A204.1 (cell line): Measurements from ENCODE around the gene LSM4.

ENCODE experiments used
- FAIRE-seq: peaks from 2 replicates; lab custom pipeline; 2012; peaks lifted over from hg19 to GRCh38; lab: Jason Lieb, UNC

LSM4 gene

DNA sequence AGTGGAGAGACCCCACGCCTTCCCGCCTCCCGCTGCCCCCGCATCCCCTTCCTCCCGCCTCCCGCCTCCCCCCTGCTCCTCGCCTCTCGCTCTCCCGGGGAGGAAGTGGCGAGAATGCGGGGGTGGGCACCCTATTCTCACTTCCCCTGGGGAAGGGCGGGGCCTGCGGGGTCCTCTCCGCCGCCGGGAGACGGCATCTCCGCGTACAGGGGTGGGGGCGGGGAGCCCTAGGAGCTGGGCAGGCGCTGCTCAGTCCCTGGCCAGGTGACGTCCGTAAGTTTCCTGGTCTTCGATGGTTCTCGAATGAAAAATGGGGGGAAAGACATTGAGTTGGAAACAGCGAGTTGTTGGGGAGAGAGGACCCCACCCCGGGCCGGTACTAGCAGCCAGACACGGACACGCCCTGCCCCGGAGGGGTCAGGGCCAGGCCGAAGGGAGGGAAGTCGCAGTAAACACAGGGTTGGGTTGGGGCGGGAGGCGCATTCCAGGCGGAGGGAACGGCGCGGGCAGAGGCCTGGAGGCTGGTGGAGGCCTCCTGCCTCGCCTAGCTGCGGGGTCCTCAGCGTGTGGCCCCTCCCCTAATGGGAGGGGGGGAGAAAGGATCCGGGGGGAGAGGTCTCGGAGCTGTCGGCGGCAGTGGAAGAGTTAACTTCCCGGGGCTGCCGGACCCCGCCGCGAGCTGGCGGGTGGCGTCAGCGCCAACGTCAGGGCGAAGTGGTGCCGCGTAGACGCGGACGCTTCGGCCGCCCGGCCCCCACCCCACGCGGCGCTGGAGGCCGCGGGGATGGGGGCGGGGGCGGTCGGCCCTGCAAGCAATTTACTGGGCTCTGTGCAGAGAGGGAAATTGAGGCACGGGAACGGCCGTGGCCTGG is 31.1 kb downstream of the LSM4 start:
- FAIRE-seq, result no peak

DNA sequence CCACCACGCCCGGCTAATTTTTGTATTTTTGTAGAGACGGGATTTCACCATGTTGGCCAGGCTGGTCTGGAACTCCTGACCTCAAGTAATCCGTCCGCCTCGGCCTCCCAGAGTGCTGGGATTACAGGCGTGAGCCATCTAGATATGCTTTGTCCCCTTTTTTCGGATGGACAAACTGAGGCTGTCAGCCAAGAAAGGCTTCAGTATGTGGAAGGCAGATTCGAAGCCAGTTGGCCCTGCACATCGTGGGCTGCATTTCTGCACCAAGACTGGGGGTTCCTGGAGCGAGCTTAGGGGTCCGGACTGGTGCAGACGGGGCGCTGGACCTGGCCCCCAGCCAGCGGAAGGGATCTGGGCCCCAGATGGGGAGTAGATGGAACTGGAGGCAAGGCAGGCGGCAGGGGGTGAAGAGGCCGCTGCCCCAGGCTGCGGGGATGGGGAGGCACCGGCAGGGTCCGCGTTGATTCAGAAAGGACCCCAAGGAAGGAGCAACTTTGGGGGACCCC is 31.8 kb downstream of the LSM4 start:
- FAIRE-seq, result no peak

DNA sequence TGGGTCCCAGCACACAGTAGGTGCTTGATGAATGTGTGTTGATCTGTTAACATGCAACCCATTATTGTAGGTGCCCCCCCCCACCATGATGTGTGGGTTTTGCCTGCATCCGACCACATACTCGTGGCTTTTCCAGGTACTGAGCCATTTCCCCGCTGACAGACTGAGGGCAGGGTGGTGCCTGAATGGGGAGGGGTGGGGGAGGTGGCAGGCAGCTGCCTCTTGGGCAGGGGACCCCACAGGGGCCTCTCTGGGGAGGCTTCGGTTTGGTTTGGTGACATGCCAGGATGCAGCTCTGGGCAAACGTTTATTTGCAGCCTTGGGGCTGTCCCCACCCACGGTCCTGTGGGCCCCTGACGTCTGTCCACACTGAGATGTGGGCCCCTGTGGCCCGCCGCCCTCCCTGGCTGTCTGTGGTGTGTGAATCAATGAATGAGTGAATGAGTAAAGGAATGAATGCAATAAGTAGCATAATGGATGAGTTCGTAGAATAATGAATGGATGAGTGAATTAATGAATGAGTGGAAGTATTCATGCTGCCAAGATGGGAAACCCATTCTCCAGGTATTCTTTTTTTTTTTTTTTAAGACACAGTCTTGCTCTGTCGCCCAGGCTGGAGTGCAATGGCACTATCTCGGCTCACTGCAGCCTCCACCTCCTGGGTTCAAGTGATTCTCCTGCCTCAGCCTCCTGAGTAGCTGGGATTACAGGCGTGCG is 32.4 kb downstream of the LSM4 start:
- FAIRE-seq, result no peak

DNA sequence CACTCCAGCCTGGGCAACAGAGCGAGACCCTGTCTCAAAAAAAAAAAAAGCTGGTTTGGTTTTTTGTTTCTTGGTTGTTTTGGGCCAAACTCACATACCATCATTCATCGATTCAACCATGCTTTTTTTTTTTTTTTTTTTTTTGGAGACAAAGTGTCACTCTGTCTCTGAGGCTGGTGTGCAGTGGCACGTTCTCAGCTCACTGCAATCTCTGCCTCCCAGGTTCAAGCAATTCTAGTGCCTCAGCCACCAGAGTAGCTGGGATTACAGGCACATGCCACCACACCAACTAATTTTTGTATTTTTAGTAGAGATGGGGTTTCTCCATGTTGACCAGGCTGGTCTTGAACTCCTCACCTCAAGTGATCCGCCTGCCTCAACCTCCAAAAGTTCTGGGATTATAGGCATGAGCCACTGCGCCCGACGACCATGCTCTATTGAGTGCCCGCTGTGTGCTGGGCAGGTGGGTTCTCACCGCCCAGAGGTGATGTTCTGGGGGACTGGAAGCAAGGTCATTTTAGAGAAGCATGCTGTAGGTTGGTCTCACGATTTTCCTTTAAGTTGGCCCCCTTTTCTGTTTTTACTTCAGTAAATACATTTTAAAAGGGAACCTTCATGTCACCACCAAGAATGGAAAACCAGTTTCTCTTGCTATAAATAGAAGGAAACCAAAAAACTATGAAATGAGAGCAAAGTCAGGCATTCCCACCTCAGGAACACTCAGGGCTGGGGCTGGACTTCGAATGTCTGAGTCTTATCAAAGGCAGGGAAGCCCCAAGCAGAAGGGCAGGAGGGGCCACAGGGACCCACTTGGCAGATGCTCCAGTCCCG is 33.2 kb downstream of the LSM4 start:
- FAIRE-seq, result no peak

DNA sequence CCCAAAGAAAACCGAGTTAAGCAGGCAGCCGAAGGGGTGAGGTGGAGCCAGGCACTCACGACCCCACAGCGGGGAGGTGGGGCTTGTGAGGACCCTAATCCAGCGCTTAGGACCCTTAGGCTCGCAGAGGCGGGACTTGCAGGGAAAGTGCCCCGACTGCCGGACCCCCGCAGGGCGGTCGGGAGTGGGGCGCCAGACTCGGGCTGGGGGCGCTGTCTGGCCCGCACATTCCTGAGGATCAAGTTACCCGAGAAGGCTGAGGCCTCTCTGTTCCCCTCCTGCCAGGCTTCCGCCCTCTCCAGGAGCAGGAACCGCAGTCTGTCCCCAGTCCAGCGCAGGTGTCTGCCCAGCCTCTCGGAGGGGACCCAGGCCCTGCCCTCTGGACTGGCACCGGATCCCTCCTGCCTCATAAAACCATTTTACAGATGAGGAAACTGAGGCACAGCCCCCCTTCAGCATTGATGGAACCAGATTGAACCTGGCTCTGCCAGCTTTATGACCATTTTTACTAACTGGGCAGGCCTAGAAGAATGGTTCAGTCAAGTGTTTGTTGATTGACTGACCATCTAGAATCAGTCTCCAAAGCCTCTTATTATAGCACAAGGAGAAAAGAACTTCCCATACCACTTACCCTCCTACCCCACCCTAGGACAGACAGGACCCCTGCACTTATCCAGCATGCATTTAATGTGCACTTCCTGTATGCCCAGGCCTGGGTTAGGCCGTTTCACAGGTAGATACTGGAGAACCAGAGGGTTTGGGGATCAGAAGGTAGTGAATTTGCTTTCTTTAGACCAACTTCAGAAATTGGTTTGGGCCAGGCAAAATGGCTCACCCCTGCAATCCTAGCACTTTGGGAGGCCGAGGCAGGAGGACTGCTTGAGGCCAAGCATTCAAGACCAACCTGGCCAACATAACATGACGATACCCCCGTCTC is 34.8 kb downstream of the LSM4 start:
- no peak for FAIRE-seq

DNA sequence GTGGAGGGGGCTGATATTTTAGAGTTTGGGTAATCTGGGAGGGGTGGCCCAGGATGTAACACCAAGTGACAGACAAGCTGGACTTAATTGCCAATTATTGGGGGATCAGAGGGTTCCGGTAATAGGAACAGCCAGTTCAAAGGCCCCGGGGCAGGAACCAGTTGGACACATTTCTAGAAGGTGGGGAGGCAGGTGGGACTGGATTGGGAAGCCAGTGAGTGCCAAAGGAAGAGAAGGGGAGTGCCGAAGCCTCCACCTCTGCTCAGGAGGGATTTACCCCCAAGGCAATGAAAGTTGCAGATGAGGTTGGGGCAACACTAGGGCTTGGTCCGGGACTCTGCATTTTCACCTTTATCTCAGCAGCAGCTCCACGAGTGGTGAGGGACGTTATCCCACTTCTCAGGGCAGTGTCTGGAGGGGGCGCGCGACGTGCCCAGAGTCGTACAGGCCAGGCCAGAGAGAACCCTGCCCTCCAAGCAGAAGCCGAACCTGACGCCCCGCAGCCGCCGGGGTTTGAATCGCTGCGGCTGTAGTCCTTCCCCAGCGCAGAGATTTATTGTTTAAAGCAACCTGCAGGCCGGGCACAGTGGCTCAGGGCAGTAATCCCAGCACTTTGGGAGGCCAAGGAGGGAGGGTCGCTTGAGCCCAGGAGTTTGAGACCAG is 35.8 kb downstream of the LSM4 start:
- FAIRE-seq, result no peak

DNA sequence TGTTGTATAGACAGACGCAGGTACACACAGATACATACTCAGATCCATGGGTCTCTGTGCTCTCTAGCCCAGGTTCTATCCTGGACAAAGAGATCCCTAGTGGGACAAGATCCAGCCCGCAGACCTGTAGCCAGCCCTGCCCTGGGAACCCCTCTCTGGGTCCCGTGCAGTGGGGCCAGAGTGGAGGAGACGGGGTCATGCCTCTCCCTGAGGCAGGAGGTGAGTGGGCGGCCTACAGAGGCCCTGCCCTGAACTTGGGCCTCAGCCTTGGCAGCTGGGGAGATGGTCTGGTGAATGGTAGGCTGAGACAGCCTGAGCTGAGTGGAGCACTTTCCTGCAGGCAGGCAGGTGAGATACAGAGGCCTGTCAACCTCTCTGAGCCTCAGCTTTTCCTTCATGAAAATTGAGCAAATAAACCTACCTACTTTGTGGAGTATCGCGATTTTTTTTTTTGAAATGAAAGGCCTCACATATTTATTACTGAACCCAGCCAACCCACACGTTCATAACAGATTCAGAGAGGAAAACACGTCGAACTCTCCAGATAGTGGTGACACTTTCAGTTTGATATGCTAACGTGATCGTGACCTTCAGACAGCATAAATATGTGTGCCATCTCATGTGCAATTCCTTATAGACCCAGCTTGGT is 38.0 kb downstream of the LSM4 start:
- no peak for FAIRE-seq

DNA sequence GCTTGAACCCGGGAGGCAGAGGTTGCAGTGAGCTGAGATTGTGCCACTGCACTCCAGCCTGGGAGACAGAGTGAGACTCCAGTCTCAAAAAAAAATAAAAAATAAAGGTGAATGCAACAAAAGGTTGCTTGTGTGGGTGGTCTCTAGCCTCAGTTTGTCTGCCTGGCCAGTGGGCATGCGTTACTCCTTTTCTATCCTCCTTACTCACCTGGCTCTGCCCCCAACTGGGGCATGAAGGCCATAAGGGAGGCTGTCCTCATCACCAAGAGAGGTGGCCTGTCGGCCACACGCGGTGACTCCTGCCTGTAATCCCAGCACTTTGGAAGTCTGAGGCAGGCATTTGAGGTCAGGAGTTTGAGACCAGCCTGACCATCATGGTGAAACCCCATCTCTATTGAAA is 39.5 kb downstream of the LSM4 start:
- FAIRE-seq, result no peak

DNA sequence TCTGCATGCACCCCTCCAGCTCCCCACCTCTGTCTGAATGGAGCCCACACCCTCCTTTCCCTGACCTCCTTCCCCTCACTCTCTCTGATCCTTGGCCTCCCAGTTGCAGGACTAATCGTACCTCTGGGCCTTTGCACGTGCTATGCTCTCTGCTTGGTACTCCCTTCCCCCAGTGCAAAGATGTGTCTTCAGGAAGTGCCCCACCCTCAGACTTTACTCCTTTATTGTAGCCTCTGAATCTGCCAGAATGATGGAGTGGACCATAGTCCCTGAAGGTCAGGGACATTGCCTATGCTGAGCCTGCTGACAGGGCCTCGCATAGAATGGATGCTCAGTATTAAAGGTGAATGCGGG is 40.1 kb downstream of the LSM4 start:
- FAIRE-seq, result no peak

DNA sequence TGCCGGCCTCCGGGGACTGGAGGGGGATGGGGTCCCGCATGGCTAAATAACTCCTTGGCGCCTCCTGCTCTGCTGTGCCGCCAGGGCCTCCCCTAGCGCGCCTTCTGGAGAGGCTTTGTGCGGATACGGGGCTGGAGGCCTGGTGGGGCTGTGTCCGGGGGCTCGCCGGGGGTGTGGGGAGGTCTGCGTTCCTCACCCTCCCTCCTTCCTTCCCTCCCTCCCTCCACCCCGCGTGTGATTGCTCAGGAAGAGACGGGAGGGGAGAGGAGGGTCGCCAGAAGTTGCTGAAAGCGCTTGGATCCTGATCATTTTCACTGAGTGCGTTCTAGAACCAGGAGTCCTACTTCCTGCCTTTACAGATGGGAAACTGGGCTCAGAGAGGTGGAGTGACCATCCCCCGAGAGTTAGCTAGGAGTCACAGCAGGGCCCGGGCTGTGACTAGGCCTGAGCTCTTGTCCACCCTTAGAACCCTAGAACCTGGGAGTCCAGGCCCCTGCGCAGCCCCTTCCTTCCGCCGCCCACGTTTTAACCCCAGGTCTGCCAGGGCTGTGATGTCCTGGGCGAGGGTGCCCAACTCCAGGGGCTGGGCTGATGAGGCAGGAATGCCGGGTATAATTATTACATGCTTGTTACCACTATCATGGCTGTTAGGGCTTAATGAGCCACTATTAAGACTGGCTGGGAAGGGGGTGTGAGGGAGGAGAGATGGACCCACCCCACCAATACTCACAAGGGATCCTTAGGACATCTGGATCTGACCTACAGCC is 40.7 kb downstream of the LSM4 start:
- no peak for FAIRE-seq

DNA sequence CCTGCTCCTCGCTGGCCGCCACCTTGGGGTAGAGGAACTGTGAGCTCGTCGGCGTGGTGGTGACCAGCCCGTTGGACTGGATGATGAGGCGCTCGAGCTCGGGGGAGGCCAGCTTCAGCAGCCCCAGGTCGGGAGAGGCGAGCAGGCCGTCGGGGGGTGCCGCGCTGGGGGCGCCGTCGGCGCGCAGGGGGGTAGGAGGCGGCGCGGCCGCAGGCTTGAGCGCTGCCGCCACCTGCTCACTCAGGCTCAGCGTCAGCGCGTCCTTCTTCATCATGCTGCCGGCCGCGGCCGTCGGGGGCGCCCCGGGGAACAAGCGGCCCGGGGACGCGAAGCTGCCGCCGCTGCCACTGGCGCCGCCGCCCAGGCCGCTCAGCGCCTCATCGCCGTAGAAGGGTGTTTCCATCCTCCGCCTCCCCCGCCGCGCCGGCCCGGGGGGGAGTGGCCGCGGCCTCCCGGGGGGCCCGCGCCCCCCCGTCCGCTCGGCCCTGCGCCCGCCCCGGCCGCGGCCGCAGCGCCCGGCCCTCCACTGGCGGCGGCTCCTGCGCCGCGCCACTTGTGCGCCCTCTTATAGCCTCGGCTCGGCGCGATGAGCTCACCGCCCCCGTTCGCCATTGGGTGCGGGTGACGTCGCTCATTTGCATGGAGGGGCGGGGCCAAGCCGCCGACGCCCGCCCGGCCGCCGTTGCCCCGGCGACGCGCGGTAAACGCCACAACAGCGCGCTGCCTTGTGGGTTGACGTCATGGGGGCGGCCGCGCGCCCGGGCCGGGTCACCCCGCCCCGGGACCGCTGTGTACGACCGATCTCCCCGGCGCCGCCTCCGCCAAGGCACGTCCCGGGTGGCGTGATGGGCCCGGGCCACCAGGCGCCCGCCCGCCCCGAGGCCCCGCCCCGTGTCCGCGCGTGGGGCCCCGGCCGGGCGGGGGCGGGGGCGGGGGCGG is 41.5 kb downstream of the LSM4 start, which contains the start of gene JUND:
TSS of gene JUND (minus strand) at position 541 of the 939 bp plus-strand sequence. CDS start at position 403, 138 bp downstream.
- FAIRE-seq, result no peak

DNA sequence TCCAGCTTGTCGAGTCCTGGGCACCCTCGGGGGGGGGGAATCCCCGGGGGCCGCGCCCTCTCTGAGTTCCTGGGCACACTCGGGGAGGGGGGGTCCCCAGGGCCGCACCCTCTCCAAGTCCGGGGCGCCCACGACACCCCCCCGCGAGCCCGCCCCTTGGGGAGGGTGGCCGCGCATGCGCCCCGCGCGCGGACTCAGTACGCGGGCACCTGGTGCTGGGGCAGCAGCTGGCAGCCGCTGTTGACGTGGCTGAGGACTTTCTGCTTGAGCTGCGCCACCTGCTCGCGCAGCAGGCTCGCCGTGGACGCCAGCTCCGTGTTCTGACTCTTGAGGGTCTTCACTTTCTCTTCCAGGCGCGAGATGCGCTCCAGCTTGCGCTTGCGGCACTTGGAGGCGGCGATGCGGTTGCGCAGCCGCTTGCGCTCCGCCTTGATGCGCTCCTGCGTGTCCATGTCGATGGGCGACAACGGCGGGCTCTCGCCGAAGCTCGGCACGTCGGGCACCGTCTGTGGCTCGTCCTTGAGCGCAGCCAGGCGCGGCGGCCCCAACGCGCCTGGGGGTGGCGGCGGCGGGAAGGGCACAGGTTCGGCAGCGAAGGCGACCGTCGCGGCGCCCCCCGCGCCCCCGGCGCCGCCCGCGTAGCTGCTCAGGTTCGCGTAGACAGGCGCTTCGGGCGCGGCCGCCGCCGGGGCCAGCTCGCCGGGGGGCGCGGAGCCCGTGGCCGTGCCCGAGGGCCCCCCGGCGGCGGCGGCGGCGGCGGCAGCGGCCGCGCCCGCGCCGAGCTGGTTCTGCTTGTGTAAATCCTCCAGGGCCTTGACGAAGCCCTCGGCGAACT is 42.4 kb downstream of the LSM4 start:
- FAIRE-seq, result no peak

DNA sequence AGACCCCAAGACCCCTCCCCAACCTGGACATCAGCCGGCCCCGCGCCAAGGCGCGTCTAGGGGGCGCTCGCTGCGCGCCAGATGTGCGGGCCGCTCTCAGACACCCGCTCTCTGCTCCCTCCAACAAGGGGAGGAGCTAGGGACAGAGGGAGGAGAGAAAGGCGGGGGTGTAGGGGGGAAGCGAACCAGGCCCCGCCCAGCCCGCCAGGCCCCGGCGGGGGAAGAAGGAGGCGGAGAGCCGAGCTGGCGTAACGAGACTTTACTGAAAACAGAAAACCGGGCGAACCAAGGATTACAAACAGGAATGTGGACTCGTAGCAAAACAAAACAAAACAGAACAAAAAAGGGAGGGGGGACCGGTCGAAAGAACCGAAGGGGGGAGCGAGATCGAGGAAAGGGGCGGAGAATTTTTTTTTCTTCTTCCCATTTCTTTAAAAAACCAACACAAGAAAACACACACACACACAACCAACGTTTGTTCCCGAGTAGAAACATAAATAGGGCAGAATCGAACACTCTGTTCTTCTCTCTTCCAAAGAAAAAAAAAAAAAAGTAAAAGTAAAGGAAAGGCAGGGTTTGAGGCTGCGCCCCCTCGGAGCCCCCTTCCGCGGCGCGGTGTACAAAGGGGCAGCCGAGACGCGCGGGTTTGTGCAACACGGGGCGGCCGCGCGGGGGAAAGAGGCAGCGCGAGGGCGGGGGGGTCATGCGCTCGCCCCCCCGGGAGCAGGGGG is 43.2 kb downstream of the LSM4 start:
- FAIRE-seq, result peak; percentile 82

DNA sequence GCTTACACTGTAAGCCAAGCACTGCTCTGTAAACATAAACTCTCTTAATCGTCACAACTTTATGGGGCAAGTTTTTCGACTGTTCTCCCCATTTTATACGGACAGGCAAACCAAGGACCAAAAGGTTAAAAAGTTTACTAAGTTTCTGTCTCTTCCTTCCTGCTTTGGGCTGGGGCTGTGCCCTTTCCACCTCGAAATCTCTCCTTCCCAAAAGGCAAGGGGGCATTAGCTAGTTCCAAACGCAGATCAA is 43.7 kb downstream of the LSM4 start:
- FAIRE-seq, result no peak

DNA sequence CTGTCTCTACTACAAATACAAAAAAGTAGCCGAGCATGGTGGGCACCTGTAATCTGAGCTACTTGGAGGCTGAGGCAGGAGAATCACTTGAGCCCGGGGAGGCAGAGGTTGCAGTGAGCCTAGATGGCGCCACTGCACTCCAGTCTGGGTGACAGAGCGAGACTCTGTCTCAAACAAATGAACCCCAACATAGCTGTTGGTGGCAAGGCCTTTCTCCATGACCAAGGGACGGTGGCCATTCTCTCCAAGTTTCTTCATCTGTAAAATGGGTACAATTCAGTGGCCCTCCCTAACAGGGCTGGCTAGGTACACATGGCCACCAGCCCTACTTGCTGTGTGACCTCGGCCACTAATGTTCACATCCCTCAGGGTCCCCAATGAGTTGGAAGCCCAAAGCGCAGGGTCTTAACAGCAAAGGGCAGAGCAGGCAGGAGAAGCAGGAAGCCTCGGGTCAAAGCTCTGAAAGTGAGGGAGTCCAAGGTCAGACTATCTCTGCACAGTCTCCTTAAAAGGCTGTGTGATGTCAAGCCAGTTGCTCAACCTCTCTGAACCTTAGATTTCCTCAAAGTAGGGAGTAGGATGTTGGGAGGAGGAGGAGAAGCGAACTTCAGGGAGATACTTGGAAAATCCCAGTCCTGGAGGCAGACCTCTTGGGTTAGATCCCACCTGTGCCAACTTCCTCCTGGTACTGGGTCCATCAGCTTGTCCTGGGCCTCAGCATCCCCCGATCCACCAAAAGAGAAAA is 44.2 kb downstream of the LSM4 start:
- FAIRE-seq, result no peak

DNA sequence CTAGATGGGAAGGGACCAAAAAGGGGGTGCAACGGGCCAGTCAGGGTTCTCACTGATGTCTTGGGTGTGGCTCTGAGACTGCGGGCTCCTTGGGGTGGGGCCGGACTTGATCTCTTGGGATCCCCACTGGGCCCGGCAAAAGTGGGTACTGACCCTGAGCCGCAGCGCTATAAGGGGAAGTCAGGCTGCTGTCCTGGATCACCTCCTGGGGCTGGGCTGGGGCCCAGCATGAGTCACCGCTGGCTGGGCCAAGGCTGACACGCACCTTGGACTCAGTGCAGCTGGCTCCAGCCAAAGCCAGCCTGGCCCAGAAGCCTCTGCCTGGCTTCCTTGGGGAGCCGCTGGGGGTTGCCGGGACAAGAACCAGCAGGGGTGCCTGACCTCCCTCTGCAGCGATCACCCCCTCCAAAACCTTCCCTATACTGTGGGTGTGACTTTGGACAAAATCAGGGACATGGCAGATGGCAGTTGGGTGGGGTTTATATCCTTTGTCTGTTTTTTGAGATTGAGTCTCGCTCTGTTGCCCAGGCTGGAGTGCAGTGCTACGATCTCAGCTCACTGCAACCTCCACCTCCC is 48.0 kb downstream of the LSM4 start:
- no peak for FAIRE-seq
